ENCODE results near the gene ASH1L.

- no peak for TF ChIP-seq ATF3 (CRISPR knock-in tag; conservative IDR thresholded peaks at IDR 0.05)
- TF ChIP-seq RELA (CRISPR knock-in tag; IDR thresholded peaks at IDR 0.05; ENCODE audit: borderline replicate concordance) = no peak
- TF ChIP-seq ZNF232 (CRISPR knock-in tag; IDR thresholded peaks at IDR 0.05) = no peak
- no peak for TF ChIP-seq MXD4 (CRISPR knock-in tag; IDR thresholded peaks at IDR 0.05; ENCODE audit: borderline replicate concordance)
- TF ChIP-seq ETV6 (CRISPR knock-in tag; IDR thresholded peaks at IDR 0.05) = no peak
- TF ChIP-seq, protein P1, sequence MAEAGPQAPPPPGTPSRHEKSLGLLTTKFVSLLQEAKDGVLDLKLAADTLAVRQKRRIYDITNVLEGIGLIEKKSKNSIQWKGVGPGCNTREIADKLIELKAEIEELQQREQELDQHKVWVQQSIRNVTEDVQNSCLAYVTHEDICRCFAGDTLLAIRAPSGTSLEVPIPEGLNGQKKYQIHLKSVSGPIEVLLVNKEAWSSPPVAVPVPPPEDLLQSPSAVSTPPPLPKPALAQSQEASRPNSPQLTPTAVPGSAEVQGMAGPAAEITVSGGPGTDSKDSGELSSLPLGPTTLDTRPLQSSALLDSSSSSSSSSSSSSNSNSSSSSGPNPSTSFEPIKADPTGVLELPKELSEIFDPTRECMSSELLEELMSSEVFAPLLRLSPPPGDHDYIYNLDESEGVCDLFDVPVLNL (CRISPR knock-in tag; IDR thresholded peaks at IDR 0.05; ENCODE audit: borderline replicate concordance, low read depth) = no peak
- no peak for TF ChIP-seq JUN (CRISPR knock-in tag; IDR thresholded peaks at IDR 0.05)
- TF ChIP-seq, protein P2, sequence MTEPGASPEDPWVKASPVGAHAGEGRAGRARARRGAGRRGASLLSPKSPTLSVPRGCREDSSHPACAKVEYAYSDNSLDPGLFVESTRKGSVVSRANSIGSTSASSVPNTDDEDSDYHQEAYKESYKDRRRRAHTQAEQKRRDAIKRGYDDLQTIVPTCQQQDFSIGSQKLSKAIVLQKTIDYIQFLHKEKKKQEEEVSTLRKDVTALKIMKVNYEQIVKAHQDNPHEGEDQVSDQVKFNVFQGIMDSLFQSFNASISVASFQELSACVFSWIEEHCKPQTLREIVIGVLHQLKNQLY (CRISPR knock-in tag; IDR thresholded peaks at IDR 0.05) = no peak
- no peak for TF ChIP-seq TEAD4 (CRISPR knock-in tag; IDR thresholded peaks at IDR 0.05)
- TF ChIP-seq CTCF (IDR thresholded peaks at IDR 0.05) = no peak
These were observed 13.9 kb downstream of the ASH1L start for GRCh38 chr1:155548706-155549105.

Data from WTC11 (cell line).